Epidermal melanocyte (primary cell): ENCODE results near the gene DNAJC10.
"Not testable (repeated sequence)": the region's sequence is repeated elsewhere in the genome, so short reads cannot be mapped to it uniquely, and the experiment has no call there.

Source experiments
- DNase-seq: peaks from one replicate; pipeline ENCODE4 v3.0.0; 2011; ENCODE audit warnings: low spot score; ENCODE audit not compliant: insufficient read length

The DNAJC10 gene, protein sequence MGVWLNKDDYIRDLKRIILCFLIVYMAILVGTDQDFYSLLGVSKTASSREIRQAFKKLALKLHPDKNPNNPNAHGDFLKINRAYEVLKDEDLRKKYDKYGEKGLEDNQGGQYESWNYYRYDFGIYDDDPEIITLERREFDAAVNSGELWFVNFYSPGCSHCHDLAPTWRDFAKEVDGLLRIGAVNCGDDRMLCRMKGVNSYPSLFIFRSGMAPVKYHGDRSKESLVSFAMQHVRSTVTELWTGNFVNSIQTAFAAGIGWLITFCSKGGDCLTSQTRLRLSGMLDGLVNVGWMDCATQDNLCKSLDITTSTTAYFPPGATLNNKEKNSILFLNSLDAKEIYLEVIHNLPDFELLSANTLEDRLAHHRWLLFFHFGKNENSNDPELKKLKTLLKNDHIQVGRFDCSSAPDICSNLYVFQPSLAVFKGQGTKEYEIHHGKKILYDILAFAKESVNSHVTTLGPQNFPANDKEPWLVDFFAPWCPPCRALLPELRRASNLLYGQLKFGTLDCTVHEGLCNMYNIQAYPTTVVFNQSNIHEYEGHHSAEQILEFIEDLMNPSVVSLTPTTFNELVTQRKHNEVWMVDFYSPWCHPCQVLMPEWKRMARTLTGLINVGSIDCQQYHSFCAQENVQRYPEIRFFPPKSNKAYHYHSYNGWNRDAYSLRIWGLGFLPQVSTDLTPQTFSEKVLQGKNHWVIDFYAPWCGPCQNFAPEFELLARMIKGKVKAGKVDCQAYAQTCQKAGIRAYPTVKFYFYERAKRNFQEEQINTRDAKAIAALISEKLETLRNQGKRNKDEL

DNA sequence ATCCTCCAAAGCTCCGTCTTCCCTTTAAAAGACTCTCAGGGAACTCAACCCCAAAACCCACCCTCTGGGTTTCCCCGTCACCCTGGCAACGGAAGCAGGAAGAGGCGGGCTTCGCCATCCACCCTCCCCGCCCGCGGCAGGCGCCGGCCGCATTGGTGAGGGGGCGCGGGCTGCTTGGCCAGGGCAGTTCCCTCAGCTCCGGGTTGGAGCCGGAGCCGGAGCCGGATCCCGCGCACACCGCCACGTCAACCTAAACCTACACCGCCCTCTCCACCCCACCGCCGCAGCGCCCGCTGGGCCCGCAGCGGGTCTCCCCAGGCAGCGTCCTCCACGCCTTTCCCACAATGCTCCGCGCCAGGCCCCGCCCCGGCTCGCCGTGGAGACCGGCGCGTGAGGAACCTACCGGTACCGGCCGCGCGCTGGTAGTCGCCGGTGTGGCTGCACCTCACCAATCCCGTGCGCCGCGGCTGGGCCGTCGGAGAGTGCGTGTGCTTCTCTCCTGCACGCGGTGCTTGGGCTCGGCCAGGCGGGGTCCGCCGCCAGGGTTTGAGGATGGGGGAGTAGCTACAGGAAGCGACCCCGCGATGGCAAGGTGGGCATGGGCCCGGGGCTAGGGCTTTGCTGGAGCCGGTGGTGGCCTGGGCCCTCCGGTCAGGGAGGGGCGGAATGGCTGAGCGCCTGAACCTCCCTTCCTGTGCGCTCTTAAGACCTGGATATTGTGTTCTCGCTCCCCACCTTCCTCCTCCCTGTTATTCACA, at the start of gene DNAJC10:
DNAJC10 (plus strand) TSS at position 366 of the 758 bp plus-strand sequence. CDS start 1,830 bp downstream, outside the sequence.
- DNase-seq: peak; percentile 69

DNA sequence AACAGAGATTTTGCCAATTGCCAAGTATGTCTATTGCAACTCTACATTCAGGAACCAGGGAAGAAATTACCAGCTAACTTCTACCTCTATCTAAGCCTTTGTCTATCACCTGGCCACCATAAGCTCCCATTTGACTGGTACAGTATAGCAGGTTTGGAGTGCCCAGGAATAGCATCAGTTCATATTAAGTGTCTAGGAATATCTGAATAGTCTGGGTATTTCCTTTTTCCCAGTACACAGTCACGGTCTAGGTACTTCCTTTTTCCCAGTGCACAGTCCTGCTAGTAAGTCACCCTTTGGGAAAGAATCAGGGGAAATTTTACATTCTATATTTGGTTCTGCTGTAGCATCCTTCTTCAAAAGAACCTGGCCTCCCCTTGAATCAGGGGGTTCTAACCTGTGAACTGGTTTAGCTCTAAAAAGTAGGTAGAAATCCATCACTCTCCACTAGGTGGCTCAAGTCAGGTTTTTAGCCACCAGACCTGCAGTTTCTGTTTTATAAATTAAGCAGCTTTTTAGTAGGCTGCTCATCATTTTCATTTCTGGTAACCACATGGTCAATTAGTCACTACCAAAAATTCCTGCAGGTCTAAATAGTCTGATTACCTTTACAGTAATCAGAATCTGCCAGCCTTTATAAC, 49.3 kb upstream of the DNAJC10 start:
- DNase-seq: no peak

DNA sequence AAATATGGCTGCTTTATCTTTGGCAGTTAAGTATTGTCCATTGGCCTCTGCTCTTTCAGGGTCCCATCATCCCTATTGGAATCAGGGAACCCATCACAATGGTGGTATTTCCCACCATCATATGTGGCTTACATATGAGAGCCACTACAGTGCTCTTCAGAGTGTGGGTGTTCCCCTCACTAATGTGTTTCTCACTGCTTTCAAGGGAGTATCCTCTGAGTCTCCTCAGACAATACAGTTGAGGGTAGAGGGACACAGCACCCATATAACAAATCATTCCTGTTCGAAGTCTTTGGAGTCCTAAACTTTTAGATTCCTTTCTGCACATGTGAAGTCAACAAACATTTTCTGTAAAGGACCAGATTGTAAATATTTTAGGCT, 48.8 kb upstream of the DNAJC10 start:
- DNase-seq: no peak

DNA sequence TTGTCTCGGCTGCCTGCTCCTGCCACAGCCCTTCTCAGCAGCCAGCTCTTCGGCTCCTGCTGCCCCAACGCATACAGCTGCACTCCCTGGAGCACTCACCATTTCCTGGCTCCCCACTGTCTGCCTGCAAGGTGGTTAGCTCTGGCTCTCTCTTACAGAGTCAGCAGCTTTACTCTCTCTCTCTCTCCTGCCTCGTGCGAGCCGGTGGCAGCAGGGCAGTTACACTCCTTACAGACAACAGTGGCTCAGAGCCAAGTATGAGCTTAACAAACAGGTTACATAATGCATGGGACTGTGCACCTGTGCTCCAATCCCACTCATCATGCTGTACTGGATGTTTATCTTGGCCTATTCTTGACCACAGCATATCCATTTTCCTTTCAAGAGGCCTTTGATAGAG, 47.4 kb upstream of the DNAJC10 start:
- DNase-seq: no peak

DNA sequence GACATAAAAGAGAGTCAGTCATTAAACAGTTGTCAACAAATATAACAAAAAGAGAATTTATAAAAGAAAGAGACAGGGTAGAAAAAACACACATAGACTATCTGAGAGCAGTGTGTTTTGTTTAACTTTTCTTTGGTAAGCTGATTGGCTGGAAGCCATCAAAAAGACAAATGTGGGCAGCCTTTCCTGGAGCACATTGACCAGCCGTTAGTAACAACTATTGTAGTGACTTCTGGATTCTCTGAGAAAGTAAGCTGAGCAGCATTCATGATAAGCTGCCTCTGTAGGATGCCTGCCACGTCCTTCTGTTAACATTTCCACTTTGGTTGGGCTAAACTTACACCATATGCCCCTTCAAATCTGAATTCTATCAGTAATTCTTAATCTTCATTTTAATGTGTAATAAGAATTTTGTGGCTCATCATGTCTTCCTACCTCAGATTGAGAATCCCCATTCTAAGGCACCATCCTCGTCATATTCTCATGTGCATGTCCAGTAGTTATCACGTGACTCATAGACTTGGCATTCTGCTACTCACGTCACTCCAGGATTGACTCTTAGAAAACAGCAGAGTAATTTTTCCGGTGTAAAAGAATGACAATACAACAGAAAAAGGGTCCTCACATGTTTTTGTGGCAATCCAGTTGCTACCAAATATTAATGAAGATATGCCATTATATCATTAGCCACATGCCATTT, 43.4 kb upstream of the DNAJC10 start:
- no peak for DNase-seq

DNA sequence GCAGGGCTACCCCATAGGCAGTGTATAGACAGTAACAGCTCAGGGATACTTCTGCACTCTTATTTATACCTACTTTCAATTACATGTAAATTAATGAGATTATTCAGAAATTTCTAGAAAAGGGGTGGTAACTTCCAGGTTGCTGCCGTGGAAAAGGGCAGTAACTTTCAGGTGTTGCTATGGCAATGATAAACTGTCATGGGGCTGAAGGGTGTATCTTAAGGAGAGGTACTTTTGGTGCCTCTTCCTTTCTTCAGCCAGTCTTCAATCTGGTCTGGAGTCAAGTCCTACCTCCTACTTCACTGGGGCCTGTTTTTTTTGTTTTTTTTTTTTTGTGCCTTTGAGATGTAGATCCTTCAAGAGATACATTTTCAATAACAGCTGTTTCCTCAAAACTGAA, 35.2 kb upstream of the DNAJC10 start:
- no peak for DNase-seq

DNA sequence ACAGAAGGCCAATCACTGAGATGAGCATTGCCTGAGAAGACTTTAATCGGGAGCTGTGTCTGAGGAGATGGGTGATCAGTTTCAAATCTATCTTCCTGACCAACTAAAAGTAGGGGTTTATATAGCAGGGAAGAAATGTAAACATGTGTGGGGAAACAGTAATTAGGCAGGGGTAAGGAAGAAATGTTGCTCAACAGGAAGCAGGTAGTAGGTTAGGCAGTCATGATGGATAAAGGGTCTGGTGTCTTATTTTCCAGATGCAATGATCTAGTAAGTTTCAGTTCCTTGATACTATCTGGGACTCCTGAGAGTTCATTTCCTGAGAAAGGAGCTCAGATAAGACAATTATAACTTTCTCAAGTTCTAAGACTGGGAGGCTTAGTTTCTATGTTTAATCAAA, 33.8 kb upstream of the DNAJC10 start:
- no peak for DNase-seq

DNA sequence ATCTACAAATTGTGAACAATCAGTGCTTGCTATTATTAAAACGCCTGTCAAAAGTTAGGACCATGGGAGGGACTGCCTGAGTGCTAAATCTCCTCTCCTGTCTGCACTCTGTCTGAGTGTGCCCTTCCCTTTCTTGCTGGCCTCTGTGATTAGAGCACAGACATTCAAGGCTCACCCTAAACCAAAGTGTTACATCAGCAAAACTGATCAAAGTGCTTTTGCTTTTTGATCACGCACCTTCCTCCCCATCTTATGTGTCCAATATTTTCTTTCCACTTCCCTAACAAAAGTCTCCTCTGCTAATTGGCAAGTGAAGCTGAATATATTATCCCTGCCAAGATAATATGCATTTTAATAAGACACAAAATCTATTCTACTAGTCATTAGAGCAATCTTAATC, 30.5 kb upstream of the DNAJC10 start:
- no peak for DNase-seq

DNA sequence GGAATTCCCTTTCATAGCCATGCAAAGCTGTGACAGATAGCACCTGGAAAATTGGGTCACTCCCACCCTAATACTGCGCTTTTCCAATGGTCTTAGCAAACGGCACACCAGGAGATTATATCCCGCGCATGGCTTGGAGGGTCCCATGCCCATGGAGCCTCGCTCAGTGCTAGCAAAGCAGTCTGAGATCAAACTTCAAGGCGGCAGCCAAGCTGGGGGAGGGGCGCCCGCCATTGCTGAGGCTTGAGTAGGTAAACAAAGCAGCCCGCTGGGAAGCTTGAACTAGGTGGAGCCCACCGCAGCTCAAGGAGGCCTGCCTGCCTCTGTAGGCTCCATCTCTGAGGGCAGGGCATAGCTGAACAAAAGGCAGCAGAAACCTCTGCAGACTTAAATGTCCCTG, 29.3 kb upstream of the DNAJC10 start:
- not testable (repeated sequence) for DNase-seq

DNA sequence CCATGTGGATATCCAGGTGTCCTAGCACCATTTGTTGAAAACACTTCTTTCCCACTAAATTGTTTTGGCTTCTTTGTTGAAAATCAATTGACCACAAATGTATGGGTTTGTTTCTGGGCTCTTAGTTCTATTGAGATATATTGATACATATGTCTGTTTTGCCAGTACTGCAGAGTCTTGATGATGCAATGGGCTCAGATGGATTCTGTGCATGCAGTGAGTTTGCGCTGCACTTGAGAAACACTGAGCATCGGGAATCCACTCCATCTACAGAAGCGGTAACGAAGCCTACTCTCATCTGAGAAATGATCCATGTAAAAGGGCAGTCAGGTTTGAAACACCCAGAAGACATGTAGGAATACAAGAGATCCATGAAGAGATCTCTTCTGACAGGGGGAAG, 21.9 kb upstream of the DNAJC10 start:
- DNase-seq: no peak

DNA sequence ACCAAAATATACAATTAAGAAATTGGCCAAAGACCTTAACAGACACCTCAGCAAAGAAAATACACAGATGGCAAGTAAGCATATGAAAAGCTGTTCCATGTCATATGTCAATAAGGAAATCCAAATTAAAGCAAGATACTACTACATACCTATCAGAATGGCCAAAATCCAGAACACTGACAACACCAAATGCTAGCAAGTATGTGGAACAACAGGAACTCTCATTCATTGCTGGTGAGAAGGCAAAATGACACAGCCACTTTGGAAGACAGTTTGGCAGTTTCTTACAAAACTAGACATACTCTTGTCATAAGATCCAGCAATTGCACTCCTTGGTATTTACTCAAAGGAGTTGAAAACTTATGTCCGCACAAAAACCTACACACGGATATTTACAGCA, 20.3 kb upstream of the DNAJC10 start:
- no peak for DNase-seq

DNA sequence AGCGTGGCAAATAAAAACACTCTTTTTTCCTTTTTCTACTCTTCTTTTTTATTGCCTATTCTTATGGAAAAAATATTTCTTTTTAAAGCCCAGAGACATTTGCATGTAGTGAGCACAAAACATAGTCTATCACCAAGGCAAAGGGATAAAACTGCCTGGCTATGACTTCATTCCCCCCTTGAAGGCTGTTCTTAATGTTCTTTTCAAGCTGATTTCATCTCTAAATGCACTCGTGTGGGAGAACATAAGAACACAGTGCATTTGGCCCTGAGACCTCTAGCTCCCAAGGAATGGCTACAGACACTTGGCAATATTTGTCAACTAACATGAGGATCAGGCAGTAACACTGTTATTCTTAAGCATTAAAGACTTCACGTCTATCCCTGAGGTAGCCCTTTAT, 17.4 kb upstream of the DNAJC10 start:
- no peak for DNase-seq

DNA sequence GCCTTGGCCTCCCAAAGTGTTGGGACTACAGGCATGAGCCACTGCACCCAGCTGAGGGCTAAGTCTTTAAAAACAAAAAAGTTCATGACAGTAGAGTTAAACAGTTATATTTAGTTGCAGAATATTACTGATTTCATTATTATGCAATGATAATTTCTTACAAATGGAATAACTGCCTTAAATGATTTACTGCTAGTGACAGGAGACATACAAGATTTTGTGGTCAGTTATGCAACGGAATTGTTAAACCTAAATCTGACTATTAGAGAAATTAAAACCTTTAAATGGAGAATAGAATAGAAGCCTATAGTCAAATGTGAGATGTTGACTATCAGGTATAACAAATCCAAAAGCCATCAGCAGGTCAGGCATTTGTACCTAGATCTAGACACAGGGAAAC, 10.3 kb upstream of the DNAJC10 start:
- DNase-seq: no peak

DNA sequence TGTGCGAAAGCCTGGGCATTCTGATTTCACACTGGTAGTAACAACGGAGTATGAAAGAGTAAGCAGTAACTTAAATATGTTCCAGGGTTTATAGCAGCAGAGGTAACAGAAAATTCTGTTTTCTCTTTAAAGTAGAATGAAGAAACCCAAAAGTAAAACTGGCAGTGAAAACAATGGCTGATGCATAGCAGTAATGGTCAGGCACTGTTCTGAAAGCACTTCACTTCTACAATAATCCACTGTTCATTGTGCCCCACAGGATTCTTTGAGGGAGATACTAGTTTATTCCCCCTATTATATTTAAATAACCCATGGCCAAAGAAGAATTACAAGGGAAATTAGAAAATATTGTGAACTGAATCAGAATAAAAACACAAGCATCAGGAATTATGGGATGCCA, 9.3 kb upstream of the DNAJC10 start:
- no peak for DNase-seq

DNA sequence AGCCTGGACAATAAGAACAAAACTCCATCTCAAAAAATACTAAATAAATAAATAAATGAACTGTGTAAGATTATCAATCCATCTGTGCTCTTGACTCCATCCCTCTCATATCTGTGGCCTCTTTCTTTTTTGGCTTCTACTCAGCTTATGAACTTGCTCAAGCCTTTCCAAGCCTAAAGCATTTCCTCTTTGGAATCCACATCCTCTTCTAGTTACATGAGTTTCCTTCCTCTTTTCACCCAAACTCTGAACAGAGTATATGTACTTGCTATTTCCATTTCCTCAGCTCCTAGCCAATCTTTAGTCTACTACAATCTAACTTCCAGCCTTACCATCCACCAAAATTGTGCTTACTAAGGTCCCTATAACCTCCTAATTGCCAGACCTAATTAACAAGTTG, 2.5 kb upstream of the DNAJC10 start:
- no peak for DNase-seq

DNA sequence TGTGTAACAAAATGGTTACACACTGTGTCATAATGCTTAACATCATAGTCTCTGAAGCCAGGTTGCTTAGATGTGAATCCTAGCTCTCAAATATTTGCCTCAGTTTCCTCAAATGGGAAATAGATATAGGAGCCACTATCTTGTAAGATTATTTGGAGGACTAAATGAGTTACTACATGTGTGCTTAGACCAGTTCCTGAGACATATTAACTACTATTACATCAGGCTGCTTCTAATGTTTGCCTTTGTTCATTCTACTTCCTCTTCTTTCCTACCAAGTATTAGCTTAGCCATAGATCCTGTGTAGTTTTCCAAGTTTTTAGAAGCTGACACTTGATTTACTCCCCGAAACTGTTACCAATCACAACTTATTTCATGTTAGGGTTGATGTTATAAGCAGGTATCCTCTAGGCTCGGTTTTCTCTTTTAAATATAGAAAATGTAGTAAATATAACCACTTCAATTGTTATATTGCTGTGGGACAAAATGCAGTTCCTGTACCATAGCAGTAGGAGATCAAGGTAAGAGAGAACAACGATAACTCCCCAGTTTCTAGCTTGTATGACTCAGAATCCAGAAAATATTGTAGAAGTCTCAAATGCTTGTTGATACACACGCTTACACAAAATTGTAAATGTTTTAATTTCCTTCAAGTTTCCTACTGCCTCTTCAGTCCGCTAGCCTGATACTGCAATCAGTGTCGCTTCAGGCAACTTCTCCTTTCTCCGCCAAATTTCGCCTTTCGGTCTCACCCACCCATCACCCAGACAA, 751 bp upstream of the DNAJC10 start:
- no peak for DNase-seq

DNA sequence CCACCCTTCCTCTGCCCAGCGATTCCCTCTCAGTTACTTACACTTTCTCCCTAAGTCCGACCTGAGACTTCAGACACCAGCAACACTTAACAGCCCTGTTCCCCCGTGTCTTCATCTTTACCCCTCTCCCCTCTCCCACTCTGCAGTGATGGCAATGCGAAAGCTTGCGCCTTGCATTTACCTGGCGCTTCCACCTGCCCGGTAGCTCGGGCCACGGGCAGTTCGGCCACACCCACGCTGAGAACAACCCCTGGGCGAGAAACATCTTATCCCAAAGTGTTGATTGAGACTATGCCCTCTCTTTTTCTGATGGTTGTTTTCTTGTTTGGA, 558 bp downstream of the DNAJC10 start:
- DNase-seq: no peak

DNA sequence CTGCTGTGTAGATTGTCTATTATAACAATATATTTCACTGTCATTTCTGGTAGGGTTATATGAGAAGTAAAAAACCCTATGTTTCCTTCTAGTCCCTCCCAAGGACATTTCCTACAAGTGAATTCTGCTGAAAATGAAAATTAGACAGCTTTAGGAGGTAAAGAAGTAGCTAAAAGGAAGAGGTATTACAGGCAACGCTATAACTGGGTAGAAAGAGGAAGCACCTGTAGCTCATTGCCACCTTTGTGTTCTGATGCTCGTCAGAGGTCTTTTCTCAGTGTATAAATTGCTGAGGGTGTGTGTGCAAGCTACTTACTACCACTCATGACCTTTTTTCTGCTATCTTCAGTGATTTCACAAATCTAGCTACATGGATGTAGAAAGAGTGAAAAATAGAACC, 1.4 kb downstream of the DNAJC10 start:
- no peak for DNase-seq

DNA sequence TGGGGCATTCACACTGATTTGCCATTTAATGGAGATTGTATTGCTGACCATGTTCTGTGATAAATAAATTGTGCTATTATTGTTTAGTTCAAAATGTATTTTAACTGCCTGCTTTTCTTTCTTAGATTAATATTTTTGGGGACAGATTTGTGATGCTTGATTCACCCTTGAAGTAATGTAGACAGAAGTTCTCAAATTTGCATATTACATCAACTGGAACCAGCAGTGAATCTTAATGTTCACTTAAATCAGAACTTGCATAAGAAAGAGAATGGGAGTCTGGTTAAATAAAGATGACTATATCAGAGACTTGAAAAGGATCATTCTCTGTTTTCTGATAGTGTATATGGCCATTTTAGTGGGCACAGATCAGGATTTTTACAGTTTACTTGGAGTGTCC, 1.8 kb downstream of the DNAJC10 start:
- DNase-seq: no peak

DNA sequence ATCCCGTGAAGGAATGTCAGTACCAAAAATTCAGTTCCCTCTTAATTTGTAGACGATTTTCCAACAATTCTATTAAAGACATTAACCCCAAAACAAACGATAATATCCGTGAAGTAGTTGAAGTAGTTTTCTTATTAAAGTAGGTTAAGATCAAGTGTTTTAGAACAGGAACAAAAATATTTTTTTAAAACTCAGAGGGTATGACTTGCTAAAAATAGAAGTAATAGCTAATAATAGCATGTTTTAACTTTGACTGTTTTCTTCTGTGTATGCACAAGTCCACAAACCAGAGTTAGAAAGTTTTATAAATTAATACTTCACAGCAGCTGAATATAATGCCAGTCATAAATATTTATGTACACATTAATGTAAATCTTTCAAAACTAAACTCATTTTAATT, 2.4 kb downstream of the DNAJC10 start:
- DNase-seq: no peak
